Measurements from ENCODE around the gene ELAVL4.

- TF ChIP-seq CTCF (IDR thresholded peaks at IDR 0.05) (no peak), POLR2A (IDR thresholded peaks at IDR 0.05) (no peak), EP300 (IDR thresholded peaks at IDR 0.05) (no peak)
These were observed 135.2 kb downstream of the ELAVL4 start for GRCh38 chr1:50243939-50244338.
